ENCODE data around the gene TMEM167B.
A peak's percentile ranks its signal among the peaks of the same experiment; 100 is the strongest.

TMEM167B gene

DNA sequence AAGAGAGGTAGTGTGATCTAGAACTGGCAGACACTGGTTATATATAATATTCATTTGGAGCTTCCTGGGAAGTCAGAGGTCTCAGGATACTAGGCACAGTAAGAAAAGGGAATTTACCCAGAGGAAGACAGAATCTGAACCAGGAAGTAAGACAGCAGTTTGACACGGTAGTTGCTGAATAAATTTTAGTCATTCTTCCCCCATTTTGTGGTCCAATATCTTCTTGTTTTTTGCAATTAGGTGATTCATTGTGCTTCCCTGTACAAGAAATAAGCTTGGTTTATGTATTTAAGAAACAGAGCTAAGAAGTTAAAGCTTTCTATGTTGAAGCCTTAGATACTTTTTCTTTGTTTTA is 1.3 kb downstream of the TMEM167B start:
- TF ChIP-seq, protein P1, sequence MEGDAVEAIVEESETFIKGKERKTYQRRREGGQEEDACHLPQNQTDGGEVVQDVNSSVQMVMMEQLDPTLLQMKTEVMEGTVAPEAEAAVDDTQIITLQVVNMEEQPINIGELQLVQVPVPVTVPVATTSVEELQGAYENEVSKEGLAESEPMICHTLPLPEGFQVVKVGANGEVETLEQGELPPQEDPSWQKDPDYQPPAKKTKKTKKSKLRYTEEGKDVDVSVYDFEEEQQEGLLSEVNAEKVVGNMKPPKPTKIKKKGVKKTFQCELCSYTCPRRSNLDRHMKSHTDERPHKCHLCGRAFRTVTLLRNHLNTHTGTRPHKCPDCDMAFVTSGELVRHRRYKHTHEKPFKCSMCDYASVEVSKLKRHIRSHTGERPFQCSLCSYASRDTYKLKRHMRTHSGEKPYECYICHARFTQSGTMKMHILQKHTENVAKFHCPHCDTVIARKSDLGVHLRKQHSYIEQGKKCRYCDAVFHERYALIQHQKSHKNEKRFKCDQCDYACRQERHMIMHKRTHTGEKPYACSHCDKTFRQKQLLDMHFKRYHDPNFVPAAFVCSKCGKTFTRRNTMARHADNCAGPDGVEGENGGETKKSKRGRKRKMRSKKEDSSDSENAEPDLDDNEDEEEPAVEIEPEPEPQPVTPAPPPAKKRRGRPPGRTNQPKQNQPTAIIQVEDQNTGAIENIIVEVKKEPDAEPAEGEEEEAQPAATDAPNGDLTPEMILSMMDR (IDR thresholded peaks at IDR 0.05; ENCODE audit: low read depth, low read length, missing control alignments), result no peak
- peak overlapping the region; percentile 82 for H3K4me3 ChIP-seq (ENCODE audit: low read depth, low read length)
- DNase-seq (ENCODE audit: low read depth), result no peak

DNA sequence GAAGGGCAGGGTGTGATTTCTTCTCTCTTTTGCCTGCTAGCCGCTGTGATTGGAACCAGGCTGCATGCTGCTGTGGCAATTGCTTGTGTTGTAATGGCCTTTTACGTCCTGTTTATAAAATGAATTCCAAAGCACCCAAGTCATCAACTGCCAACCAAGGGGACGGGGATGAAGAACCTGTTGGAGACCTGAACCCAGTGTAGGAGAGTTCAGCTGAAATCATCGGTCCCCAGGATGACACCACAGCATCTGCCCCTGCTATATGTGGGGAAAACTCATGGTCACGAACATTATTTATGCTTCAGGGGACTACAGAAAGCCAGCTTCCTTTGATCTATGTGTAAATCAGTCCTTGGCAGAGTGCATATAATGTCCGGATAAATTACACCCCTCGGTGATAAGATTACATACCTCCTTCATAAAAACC is 3.8 kb downstream of the TMEM167B start:
- no peak overlapping the region for H3K4me3 ChIP-seq (ENCODE audit: low read depth, low read length)
- DNase-seq (ENCODE audit: low read depth), result no peak
- TF ChIP-seq, protein P1 (IDR thresholded peaks at IDR 0.05; ENCODE audit: low read depth, low read length, missing control alignments), result no peak

DNA sequence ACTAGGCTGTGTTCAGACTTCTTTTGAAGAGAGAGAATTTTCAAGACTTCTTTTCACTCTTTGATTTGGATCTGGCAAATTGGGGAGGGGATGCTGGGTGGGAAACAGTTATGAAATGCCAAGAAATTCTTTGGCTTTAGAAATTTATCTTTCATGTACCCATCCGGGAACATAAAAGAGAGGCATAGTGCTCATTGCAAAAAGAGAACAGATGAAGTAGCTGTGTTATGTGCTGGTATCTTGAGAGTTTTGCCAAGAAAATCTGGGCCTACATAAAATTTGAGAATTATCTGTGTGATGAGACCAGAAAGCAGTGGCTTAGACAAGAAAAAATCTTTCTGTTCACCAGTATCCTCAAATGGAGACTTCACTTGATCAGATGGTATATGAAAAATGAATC is 4.3 kb downstream of the TMEM167B start:
- no peak for DNase-seq (ENCODE audit: low read depth)
- TF ChIP-seq, protein P1 (IDR thresholded peaks at IDR 0.05; ENCODE audit: low read depth, low read length, missing control alignments), result no peak
- H3K4me3 ChIP-seq (ENCODE audit: low read depth, low read length), result no peak overlapping the region

DNA sequence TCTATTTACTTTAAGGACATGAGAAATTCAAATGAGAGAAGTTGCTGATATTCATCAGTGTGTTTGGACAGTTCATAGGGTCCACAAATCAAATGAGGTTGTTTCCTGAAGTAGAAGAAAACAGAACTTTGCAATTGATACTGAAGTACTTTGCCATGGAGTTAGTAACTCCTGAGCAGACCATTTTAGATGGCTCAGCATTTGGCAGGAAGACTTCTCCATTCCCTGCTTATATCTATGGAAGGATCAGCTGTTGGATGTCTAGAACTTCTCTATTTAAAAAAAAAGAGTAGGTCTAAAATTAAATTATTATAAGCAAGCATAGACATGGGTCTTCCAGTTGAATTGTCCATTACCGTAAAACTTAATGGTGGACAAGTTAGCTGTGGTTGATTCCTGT is 5.1 kb downstream of the TMEM167B start:
- no peak overlapping the region for H3K4me3 ChIP-seq (ENCODE audit: low read depth, low read length)
- TF ChIP-seq, protein P1 (IDR thresholded peaks at IDR 0.05; ENCODE audit: low read depth, low read length, missing control alignments), result no peak
- DNase-seq (ENCODE audit: low read depth), result no peak

DNA sequence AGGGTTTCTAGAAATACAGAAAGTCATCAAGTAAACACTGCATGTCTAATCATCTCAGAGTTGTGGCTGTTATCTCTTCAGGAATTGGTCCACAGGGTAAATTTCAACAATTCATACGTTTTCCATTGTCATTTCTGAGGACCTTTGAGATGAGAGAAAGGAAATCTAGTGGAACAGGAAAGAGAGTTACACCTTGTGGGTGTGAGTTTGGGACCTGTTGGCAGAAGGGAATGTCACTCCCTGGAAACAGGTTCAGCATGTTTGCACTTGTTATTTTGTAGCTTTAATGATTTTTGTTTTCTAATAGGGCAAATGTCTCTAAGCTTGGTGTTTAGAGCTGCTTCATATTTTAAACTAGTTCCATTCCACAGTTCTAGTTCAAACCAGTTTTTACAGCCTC is 5.6 kb downstream of the TMEM167B start:
- DNase-seq (ENCODE audit: low read depth), result no peak
- TF ChIP-seq, protein P1 (IDR thresholded peaks at IDR 0.05; ENCODE audit: low read depth, low read length, missing control alignments), result no peak
- no peak overlapping the region for H3K4me3 ChIP-seq (ENCODE audit: low read depth, low read length)

DNA sequence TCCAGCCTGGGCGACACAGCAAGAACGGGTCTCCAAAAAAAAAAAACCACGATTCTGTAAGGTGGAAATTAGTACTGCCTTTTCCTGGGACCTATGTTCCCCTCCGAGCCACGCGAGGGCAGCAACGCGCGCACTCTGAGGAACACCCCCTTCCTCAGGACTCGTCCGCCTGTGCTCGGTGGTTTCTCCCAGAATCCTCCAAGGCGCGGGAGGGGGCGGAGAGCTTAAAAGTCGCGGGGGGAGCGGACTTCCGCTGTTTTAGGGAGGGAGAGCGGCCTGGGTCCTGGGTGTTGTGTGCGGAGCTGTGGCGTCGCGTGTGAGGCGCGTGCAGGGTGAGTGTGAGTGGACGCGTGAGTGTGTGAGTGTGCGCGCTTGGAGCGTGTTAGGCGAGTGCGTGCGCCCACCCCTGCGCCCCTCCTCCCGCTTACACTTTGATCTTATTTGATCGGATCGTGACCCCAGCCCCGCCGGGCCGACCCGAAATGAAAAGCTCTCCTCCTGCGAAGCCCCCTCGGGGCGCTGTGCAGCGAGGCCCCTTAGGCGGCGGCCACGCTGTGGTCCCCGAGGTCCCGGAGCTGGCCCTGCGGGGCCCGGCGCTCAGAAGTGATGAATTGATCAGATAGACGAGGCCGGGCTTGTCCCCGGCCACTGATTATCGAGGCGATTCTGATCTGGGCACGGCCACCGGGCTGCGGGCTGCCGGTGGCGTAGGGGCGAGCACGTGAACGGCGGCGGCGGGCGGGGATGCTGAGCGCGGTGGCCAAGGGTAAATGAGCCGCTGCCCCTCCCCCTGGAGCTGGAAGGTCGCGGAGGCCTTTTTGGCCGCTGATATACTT is 9.6 kb downstream of the TMEM167B start:
- peak overlapping the region; percentile 86 for H3K4me3 ChIP-seq (ENCODE audit: low read depth, low read length)
- TF ChIP-seq, protein P1 (IDR thresholded peaks at IDR 0.05; ENCODE audit: low read depth, low read length, missing control alignments), result peak; percentile 84
- DNase-seq (ENCODE audit: low read depth), result peak; percentile 94

All from GM12864 (cell line).